Lung (tissue), 12 donors: ENCODE results near the gene CABP4. TPM values are rescaled to one million over a fixed set of nuclear protein-coding genes. Genes with fewer than 3 reads are reported as not detected.

Source experiments
- ATAC-seq: fragments of 200-7000 bp; cut with Tn5 transposase; one replicate; pipeline ENCODE4 v1.9.1; 2020; ENCODE audit warnings: moderate number of reproducible peaks; ENCODE audit not compliant: insufficient read depth, low FRiP score
- DNase-seq, 3 donors: peaks; one replicate each; pipeline ENCODE4 v3.0.0-alpha.2; 2013 to 2017
- H3K27ac ChIP-seq, 2 donors: one replicate each; pipeline ENCODE4 v1.5.1; 2013; ENCODE audit warnings: mild to moderate bottlenecking in 2 of 2, moderate library complexity in 2 of 2, control low read depth in 1 of 2, inconsistent platforms in 1 of 2, low read depth in 1 of 2, low read length in 1 of 2
- H3K27me3 ChIP-seq, 3 donors: one replicate each; pipeline ENCODE4 v1.5.1; 2013; ENCODE audit warnings: low read length in 2 of 3; ENCODE audit not compliant: control insufficient read depth in 3 of 3, insufficient read depth in 3 of 3
- H3K36me3 ChIP-seq, 4 donors: one replicate each; pipeline ENCODE4 v1.5.1; 2013; ENCODE audit warnings: low read length in 4 of 4, mild to moderate bottlenecking in 1 of 4, moderate library complexity in 1 of 4; ENCODE audit not compliant: control insufficient read depth in 4 of 4, insufficient read depth in 4 of 4
- H3K4me1 ChIP-seq, 5 donors: one replicate each; pipeline ENCODE4 v1.5.1; 2013; ENCODE audit warnings: low read length in 5 of 5, mild to moderate bottlenecking in 2 of 5, moderate library complexity in 1 of 5; ENCODE audit not compliant: control insufficient read depth in 5 of 5, insufficient read depth in 5 of 5
- H3K4me3 ChIP-seq: one replicate; pipeline ENCODE4 v1.5.1; 2013; ENCODE audit warnings: mild to moderate bottlenecking, control low read depth, moderate library complexity
- H3K9ac ChIP-seq, 2 donors: one replicate each; pipeline ENCODE4 v1.5.1; 2013; ENCODE audit warnings: low read length in 2 of 2, control low read depth in 1 of 2; ENCODE audit not compliant: insufficient read depth in 1 of 2
- H3K9me3 ChIP-seq, 4 donors: one replicate each; pipeline ENCODE4 v1.5.1; 2013; ENCODE audit warnings: low read length in 3 of 4, mild to moderate bottlenecking in 1 of 4, moderate library complexity in 1 of 4; ENCODE audit not compliant: control insufficient read depth in 4 of 4, insufficient read depth in 3 of 4
- WGBS, 2 donors: extraction: QIAGEN DNeasy Blood & Tissue Kit; methylation state at CpG; one replicate each; pipeline ENCODE4 v1.1.7; 2013; 5-methylcytosine and 5-hydroxymethylcytosine counted together
- polyA plus RNA-seq, 2 donors: library from polyadenylated mRNA; stranded (reverse); fragments of 200-250 nt; gene quantifications; one replicate each; pipeline ENCODE4 v1.2.1, GENCODE V29; 2013
- total RNA-seq, 2 donors: library from RNA; depleted of rRNA in 1 of 2; stranded (reverse); fragments of >200 nt in 1 of 2; gene quantifications; one replicate each; pipeline ENCODE4 v1.2.1, GENCODE V29; 2014 to 2021
- TF ChIP-seq, protein P1 (sequence below): IDR thresholded peaks from 2 replicates; pipeline ENCODE4 v1.5.1; 2012; ENCODE audit warnings: mild to moderate bottlenecking; ENCODE audit errors: control extremely low read depth, extremely low read depth
- donor health status: control.
- donor health status: control.
- donor health status: Bipolar disorder and iron deficiency.
- donor health status: healthy.
- donor health status: DM: yes; HTN: yes; CAD: no.

CABP4 gene
- total and polyA plus RNA-seq, 4 donors, result 0.96 to 5.3 (median 2.3) TPM

DNA sequence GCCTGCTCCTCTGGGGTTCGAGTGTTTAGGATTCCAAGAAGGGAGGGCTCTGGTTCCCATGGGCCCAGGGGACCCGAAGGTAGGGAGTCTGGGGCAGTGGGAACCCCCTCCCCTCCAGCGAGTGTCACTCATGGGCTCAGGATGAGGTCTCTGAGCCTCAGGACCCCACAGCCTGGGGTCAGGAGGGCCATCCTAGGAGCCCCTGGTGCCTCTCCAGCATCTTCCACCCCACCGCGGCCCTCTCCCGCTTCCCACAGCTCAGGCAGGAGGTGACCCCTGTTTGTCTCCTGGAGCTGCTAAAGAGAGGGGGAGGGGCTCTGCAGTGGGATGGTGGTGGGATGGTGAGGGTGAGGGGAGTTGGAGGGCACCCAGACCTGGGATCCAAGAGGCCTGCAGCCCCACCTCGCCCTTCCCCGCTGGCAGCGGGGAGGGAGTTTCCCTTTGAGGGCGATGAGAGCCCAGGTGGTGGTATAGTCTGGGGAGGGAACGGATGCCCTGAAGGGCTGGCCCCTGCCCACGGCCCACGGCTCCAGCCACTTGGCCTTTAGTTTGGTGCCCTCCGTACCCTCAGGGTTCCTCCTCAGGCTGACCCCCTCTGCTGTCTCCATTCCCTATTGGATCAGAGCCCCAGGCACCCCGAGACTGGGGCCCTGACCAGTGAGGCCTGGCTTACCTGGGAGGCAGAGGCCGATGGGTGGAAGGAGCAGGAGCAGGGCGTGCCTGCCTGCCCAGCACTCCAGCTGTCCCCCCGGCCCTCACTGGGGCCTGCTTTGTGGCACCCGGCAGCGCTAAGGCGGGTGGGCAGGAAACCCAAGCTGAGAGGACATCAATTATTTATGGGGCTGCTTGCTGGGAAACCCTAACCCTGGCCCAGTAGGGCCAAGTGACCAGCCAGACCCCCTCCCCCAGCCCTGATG lies 1.1 kb upstream of the CABP4 start:
- no peaks in the 10 kb centered on the region for H3K27me3 ChIP-seq
- TF ChIP-seq, protein P1, sequence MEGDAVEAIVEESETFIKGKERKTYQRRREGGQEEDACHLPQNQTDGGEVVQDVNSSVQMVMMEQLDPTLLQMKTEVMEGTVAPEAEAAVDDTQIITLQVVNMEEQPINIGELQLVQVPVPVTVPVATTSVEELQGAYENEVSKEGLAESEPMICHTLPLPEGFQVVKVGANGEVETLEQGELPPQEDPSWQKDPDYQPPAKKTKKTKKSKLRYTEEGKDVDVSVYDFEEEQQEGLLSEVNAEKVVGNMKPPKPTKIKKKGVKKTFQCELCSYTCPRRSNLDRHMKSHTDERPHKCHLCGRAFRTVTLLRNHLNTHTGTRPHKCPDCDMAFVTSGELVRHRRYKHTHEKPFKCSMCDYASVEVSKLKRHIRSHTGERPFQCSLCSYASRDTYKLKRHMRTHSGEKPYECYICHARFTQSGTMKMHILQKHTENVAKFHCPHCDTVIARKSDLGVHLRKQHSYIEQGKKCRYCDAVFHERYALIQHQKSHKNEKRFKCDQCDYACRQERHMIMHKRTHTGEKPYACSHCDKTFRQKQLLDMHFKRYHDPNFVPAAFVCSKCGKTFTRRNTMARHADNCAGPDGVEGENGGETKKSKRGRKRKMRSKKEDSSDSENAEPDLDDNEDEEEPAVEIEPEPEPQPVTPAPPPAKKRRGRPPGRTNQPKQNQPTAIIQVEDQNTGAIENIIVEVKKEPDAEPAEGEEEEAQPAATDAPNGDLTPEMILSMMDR, result no peak
- no peak overlapping the region for H3K4me3 ChIP-seq
- DNase-seq (no peak), ATAC-seq (no peak)
- no peaks in the 10 kb centered on the region for H3K4me1 ChIP-seq
- WGBS, 2 donors, result 87 to 88% methylated on average over 18 to 21 of the region's 21 CpGs
- H3K9me3 ChIP-seq, result no peaks in the 10 kb centered on the region
- no peak overlapping the region for H3K9ac ChIP-seq
- H3K27ac ChIP-seq, result no peak overlapping the region
- H3K36me3 ChIP-seq, result no peaks in the 10 kb centered on the region

- H3K4me1 ChIP-seq, result no peaks in the 10 kb centered on the region
- H3K9ac ChIP-seq, result no peak overlapping the region
- ATAC-seq, result no peak
- TF ChIP-seq, protein P1, result no peak
- WGBS, 2 donors, result 83 to 91% methylated on average over 24 to 25 of the region's 25 CpGs
- no peak overlapping the region for H3K27ac ChIP-seq
- H3K4me3 ChIP-seq, result no peak overlapping the region
- no peaks in the 10 kb centered on the region for H3K27me3 ChIP-seq
- no peaks in the 10 kb centered on the region for H3K36me3 ChIP-seq
- no peaks in the 10 kb centered on the region for H3K9me3 ChIP-seq
- DNase-seq, result no peak
These were observed 1.0 kb downstream of the CABP4 start for GRCh38 chr11:67456068-67456705.

DNA sequence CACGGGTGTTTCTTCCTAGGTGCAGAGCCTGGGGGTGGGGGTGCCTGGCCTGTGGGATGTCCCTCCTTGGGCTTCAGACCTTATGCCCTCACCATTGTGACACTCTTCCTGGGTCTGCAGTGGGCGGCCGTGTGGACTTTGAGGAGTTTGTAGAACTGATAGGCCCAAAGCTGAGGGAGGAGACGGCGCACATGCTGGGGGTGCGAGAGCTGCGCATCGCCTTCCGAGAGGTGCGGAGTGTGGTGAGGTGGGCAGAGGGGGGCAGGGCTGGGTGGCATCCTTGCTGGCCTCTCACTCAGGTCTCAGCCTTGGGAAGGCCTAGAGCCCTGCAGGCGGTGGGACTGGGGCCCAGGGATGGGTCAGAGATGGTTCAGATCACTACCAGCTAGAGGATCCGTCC lies 2.3 kb downstream of the CABP4 start:
- Histone ChIP-seq H3K4me3 (no peak overlapping the region), H3K9me3 (no peaks in the 10 kb centered on the region), H3K4me1 (no peaks in the 10 kb centered on the region), H3K27me3 (no peaks in the 10 kb centered on the region), H3K9ac (no peak overlapping the region), H3K27ac (no peak overlapping the region), H3K36me3 (no peaks in the 10 kb centered on the region)
- 95 to 97% methylated on average over 12 of the region's 12 CpGs for WGBS, 2 donors
- TF ChIP-seq, protein P1, result no peak
- DNase-seq, result no peak
- ATAC-seq, result no peak
